H9 (cell line): ENCODE measurements around the gene PTPRN2. TPM values are rescaled to one million over a fixed set of nuclear protein-coding genes. Genes with fewer than 3 reads are reported as not detected.

Experiments
- DNase-seq: peaks from one replicate; pipeline ENCODE4 v3.0.0-alpha.2; 2017
- H2AFZ ChIP-seq: one replicate; pipeline ENCODE4 v1.6.1; 2013; ENCODE audit warnings: mild to moderate bottlenecking, low read length, control low read depth, moderate library complexity
- H2AK5ac ChIP-seq: 2 replicates; pipeline ENCODE4 v1.6.1; 2013; ENCODE audit warnings: low read length, control low read depth, mixed read lengths; ENCODE audit not compliant: insufficient read length
- H2BK120ac ChIP-seq: one replicate; pipeline ENCODE4 v1.6.1; 2013; ENCODE audit warnings: low read depth, mild to moderate bottlenecking, low read length, control low read depth, inconsistent platforms; ENCODE audit not compliant: poor library complexity, severe bottlenecking
- H2BK12ac ChIP-seq: 2 replicates; pipeline ENCODE4 v1.6.1; 2013; ENCODE audit warnings: low read length, control low read depth, mixed read lengths, low read depth; ENCODE audit not compliant: insufficient read length
- H2BK15ac ChIP-seq: 2 replicates; pipeline ENCODE4 v1.6.1; 2013; ENCODE audit warnings: low read depth, low read length, control low read depth
- H2BK20ac ChIP-seq: one replicate; pipeline ENCODE4 v1.6.1; 2013; ENCODE audit warnings: low read depth, mild to moderate bottlenecking, low read length, control low read depth, inconsistent platforms; ENCODE audit not compliant: poor library complexity, severe bottlenecking
- H2BK5ac ChIP-seq: 2 replicates; pipeline ENCODE4 v1.6.1; 2013; ENCODE audit warnings: low read length, control low read depth, mixed read lengths; ENCODE audit not compliant: insufficient read length
- H3K14ac ChIP-seq: 2 replicates; pipeline ENCODE4 v1.6.1; 2013; ENCODE audit warnings: low read length, control low read depth; ENCODE audit not compliant: insufficient read depth
- H3K18ac ChIP-seq: 2 replicates; pipeline ENCODE4 v1.6.1; 2013; ENCODE audit warnings: low read depth, mild to moderate bottlenecking, mixed read lengths, low read length, control low read depth; ENCODE audit not compliant: insufficient read length
- H3K23ac ChIP-seq: 2 replicates; pipeline ENCODE4 v1.6.1; 2013; ENCODE audit warnings: low read length, control low read depth, mixed read lengths, low read depth; ENCODE audit not compliant: insufficient read length
- H3K23me2 ChIP-seq: 2 replicates; pipeline ENCODE4 v1.6.1; 2013; ENCODE audit warnings: low read depth, mild to moderate bottlenecking, mixed read lengths, low read length, control low read depth; ENCODE audit not compliant: insufficient read length, poor library complexity, severe bottlenecking
- H3K27ac ChIP-seq: 2 replicates; pipeline ENCODE4 v1.5.1; 2013; ENCODE audit warnings: low read length, control low read depth, mixed read lengths, low read depth; ENCODE audit not compliant: insufficient read length
- H3K27me3 ChIP-seq: 2 replicates; pipeline ENCODE4 v1.6.1; 2013; ENCODE audit warnings: low read length, control low read depth, inconsistent platforms; ENCODE audit not compliant: insufficient read depth
- H3K4ac ChIP-seq: 2 replicates; pipeline ENCODE4 v1.6.1; 2013; ENCODE audit warnings: low read depth, mild to moderate bottlenecking, control low read depth, inconsistent platforms, low read length, moderate library complexity
- H3K4me1 ChIP-seq: 2 replicates; pipeline ENCODE4 v1.6.1; 2013; ENCODE audit warnings: low read length, control low read depth, inconsistent platforms; ENCODE audit not compliant: insufficient read depth
- H3K4me2 ChIP-seq: 2 replicates; pipeline ENCODE4 v1.6.1; 2013; ENCODE audit warnings: low read length, control low read depth, mixed read lengths; ENCODE audit not compliant: insufficient read length, insufficient read depth
- H3K56ac ChIP-seq: 2 replicates; pipeline ENCODE4 v1.6.1; 2013; ENCODE audit warnings: low read depth, mild to moderate bottlenecking, mixed read lengths, low read length, control low read depth; ENCODE audit not compliant: insufficient read length
- H3K79me1 ChIP-seq: 2 replicates; pipeline ENCODE4 v1.6.1; 2013; ENCODE audit warnings: low read depth, mild to moderate bottlenecking, moderate library complexity, low read length, control low read depth, inconsistent platforms; ENCODE audit not compliant: insufficient read depth, poor library complexity, severe bottlenecking
- H3K79me2 ChIP-seq: 2 replicates; pipeline ENCODE4 v1.6.1; 2013; ENCODE audit warnings: low read length, control low read depth, inconsistent platforms; ENCODE audit not compliant: insufficient read depth
- H3K9ac ChIP-seq: 2 replicates; pipeline ENCODE4 v1.6.1; 2013; ENCODE audit warnings: low read length, control low read depth, mixed read lengths; ENCODE audit not compliant: insufficient read length; ENCODE audit errors: extremely low read depth
- H3K9me3 ChIP-seq: one replicate; pipeline ENCODE4 v1.6.1; 2013; ENCODE audit warnings: low read depth, low read length, inconsistent platforms; ENCODE audit not compliant: control insufficient read depth
- H3T11ph ChIP-seq: one replicate; pipeline ENCODE4 v1.6.1; 2013; ENCODE audit warnings: mild to moderate bottlenecking, low read length, control low read depth, inconsistent platforms
- H4K20me1 ChIP-seq: one replicate; pipeline ENCODE4 v1.6.1; 2013; ENCODE audit not compliant: control insufficient read depth, insufficient read length, insufficient read depth
- H4K5ac ChIP-seq: 2 replicates; pipeline ENCODE4 v1.6.1; 2013; ENCODE audit warnings: low read depth, mild to moderate bottlenecking, mixed read lengths, low read length, control low read depth; ENCODE audit not compliant: insufficient read length
- H4K8ac ChIP-seq: replicated peaks from 2 replicates; pipeline ENCODE4 v1.6.1; 2013; ENCODE audit warnings: low read length, control low read depth, mixed read lengths, low read depth; ENCODE audit not compliant: insufficient read length
- H4K91ac ChIP-seq: 2 replicates; pipeline ENCODE4 v1.6.1; 2013; ENCODE audit warnings: low read depth, mild to moderate bottlenecking, moderate library complexity, mixed read lengths, low read length, control low read depth; ENCODE audit not compliant: insufficient read length
- H3K27ac Mint-ChIP-seq, 3 experiments: 2 replicates in 2 of 3; 3 replicates in 1 of 3; pipeline ENCODE4 v1.8.0; 2020 to 2021; ENCODE audit warnings: mixed read lengths in 3 of 3, mild to moderate bottlenecking in 1 of 3, moderate library complexity in 1 of 3
- H3K27me3 Mint-ChIP-seq: 2 replicates; pipeline ENCODE4 v1.8.0; 2021; ENCODE audit warnings: low read depth, mild to moderate bottlenecking, moderate library complexity, mixed read lengths
- H3K36me3 Mint-ChIP-seq, 3 experiments: 2 replicates in 2 of 3; 3 replicates in 1 of 3; pipeline ENCODE4 v1.8.0; 2020 to 2021; ENCODE audit warnings: low read depth in 3 of 3, mixed read lengths in 3 of 3; ENCODE audit not compliant: insufficient read depth in 1 of 3
- H3K4me1 Mint-ChIP-seq, 2 experiments: 2 replicates each; pipeline ENCODE4 v1.8.0; 2020; ENCODE audit warnings: mixed read lengths in 2 of 2
- H3K4me3 Mint-ChIP-seq, 2 experiments: 2 replicates in 1 of 2; 3 replicates in 1 of 2; pipeline ENCODE4 v1.8.0; 2020 to 2021; ENCODE audit warnings: mild to moderate bottlenecking in 2 of 2, mixed read lengths in 2 of 2, moderate library complexity in 1 of 2
- H3K9me3 Mint-ChIP-seq, 2 experiments: 2 replicates in 1 of 2; 3 replicates in 1 of 2; pipeline ENCODE4 v1.8.0; 2020; ENCODE audit warnings: mild to moderate bottlenecking in 2 of 2, mixed read lengths in 2 of 2, moderate library complexity in 1 of 2
- CTCF ChIP-seq: fragments of 200-600 bp; sonication (generic); conservative IDR thresholded peaks from 3 replicates; pipeline ENCODE4 v1.8.0; 2021; ENCODE audit warnings: antibody characterized with exemption, mild to moderate bottlenecking
- WGBS: extraction: QIAGEN DNeasy Blood & Tissue Kit; methylation state at CpG from one replicate; pipeline ENCODE4 v1.1.7; 2013; ENCODE audit warnings: missing lambda C conversion rate, low lambda C conversion rate, mixed read lengths; ENCODE audit not compliant: insufficient read length; ENCODE audit errors: extremely low coverage; 5-methylcytosine and 5-hydroxymethylcytosine counted together
- total RNA-seq: library from RNA; stranded (reverse); gene quantifications from 2 replicates; pipeline ENCODE4 v1.2.1, GENCODE V29; 2021

Gene PTPRN2
- total RNA-seq, 1 experiment from 2014 or later, result 5.2 TPM

GRCh38 chr7:158633055-158633956 lies 45.7 kb upstream of the PTPRN2 start:
- H3K14ac ChIP-seq, result no peak overlapping the region
- no peak for DNase-seq
- H3K4ac ChIP-seq, result no peak overlapping the region
- Mint-ChIP-seq H3K4me3 (no peak overlapping the region), H3K27me3 (no peaks in the 10 kb centered on the region), H3K36me3 (peaks cover 24 to 54% (median 49%) of the 10 kb centered on the region in 3 experiments; a peak in 6 of 7 replicates), H3K4me1 (no peaks in the 10 kb centered on the region), H3K27ac (no peak overlapping the region; a peak in 1 of 7 replicates), H3K9me3 (no peaks in the 10 kb centered on the region)
- no peaks in the 10 kb centered on the region for H3K27me3 ChIP-seq
- H3K9ac ChIP-seq, result no peak overlapping the region
- H2BK15ac ChIP-seq, result no peak overlapping the region
- H3K27ac ChIP-seq, result no peak overlapping the region
- H4K91ac ChIP-seq, result no peak overlapping the region
- no peak overlapping the region for H3K4me2 ChIP-seq
- no peak overlapping the region for H2AFZ ChIP-seq
- H4K5ac ChIP-seq, result no peak overlapping the region
- H3K23ac ChIP-seq, result no peak overlapping the region
- H3K56ac ChIP-seq, result no peak overlapping the region
- no peaks in the 10 kb centered on the region for H4K20me1 ChIP-seq
- no peaks in the 10 kb centered on the region for H3K23me2 ChIP-seq
- no peaks in the 10 kb centered on the region for H3K79me2 ChIP-seq
- H3T11ph ChIP-seq, result no peak overlapping the region
- H3K4me1 ChIP-seq, result no peaks in the 10 kb centered on the region
- no peak overlapping the region for H2AK5ac ChIP-seq
- H2BK12ac ChIP-seq, result no peak overlapping the region
- WGBS, result no CpG with 5 or more reads among the region's 11 CpGs
- no peaks in the 10 kb centered on the region for H3K79me1 ChIP-seq
- TF ChIP-seq CTCF, result no peak
- H4K8ac ChIP-seq, result no peak overlapping the region
- H2BK20ac ChIP-seq, result no peak overlapping the region
- no peak overlapping the region for H2BK5ac ChIP-seq
- no peaks in the 10 kb centered on the region for H3K9me3 ChIP-seq
- no peak overlapping the region for H2BK120ac ChIP-seq
- H3K18ac ChIP-seq, result no peak overlapping the region
